Adipocyte (in vitro differentiated cells): ENCODE measurements around the gene DCAF15.
"Not testable (repeated sequence)": the region's sequence is repeated elsewhere in the genome, so short reads cannot be mapped to it uniquely, and the experiment has no call there.

Source experiments
- DNase-seq: peaks from one replicate; pipeline ENCODE4 v3.0.0-alpha.2; 2015; ENCODE audit warnings: low read depth
- H3K27me3 ChIP-seq: replicated peaks from 2 replicates; pipeline ENCODE4 v1.7.0; 2013; ENCODE audit warnings: mild to moderate bottlenecking, low read length, moderate library complexity; ENCODE audit not compliant: control insufficient read depth, insufficient read depth
- H3K36me3 ChIP-seq: 2 replicates; pipeline ENCODE4 v1.7.0; 2013; ENCODE audit warnings: low read length, mild to moderate bottlenecking, moderate library complexity; ENCODE audit not compliant: control insufficient read depth, insufficient read depth, severe bottlenecking
- H3K4me1 ChIP-seq: 2 replicates; pipeline ENCODE4 v1.7.0; 2013; ENCODE audit warnings: mild to moderate bottlenecking, low read length, moderate library complexity; ENCODE audit not compliant: control insufficient read depth, insufficient read depth
- H3K4me3 ChIP-seq: 2 replicates; pipeline ENCODE4 v1.7.0; 2013; ENCODE audit warnings: mild to moderate bottlenecking, low read length, moderate library complexity
- H3K9ac ChIP-seq: 2 replicates; pipeline ENCODE4 v1.7.0; 2013; ENCODE audit warnings: mild to moderate bottlenecking, low read length, moderate library complexity
- H3K9me3 ChIP-seq: 2 replicates; pipeline ENCODE4 v1.7.0; 2013; ENCODE audit warnings: mild to moderate bottlenecking, low read length, moderate library complexity; ENCODE audit not compliant: control insufficient read depth

The DCAF15 gene

DNA sequence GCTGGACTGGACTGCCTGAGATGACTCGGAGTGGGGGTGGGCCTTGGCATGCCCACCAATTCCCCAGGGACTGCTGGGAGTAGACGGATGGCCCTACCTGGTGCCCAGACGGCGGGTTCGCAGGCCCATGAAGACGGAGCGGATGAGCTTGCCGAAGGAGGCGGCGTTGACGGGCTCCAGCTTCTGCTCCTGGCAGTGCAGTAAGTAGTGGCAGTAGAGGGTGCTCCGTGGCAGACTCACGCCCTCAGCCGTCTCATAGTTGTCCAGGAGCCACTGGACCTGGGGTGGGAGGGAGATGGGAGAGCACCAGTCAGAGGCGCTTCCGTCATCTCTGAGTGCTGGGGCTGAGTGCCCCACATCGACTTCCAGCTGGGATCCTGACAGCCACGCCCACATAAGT, 17.6 kb downstream of the DCAF15 start:
- Histone ChIP-seq H3K9me3 (no peaks in the 10 kb centered on the region), H3K9ac (no peak overlapping the region), H3K36me3 (peaks cover 22% of the 10 kb centered on the region), H3K4me1 (no peaks in the 10 kb centered on the region), H3K4me3 (no peak overlapping the region), H3K27me3 (no peaks in the 10 kb centered on the region)
- DNase-seq = no peak

DNA sequence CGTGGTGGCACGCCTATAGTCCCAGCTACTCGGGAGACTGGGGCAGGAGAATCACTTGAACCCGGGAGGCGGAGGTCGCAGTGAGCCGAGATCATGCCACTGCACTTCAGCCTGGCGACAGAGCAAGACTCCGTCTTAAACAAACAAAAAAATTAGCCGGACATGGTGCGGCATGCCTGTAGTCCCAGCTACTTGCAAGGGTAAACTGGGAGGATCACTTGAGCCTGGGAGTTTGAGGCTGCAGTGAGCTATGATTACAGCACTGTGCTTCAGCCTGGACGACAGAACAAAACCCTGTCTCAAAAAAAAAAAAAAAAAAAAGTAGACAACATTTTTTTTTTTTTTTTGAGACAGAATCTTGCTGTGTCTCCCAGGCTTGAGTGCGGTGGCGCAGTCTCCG, 19.6 kb downstream of the DCAF15 start:
- H3K9me3 ChIP-seq, H3K27me3 ChIP-seq, H3K4me1 ChIP-seq, DNase-seq, H3K9ac ChIP-seq, H3K4me3 ChIP-seq: not testable (repeated sequence)
- peaks cover 17% of the 10 kb centered on the region for H3K36me3 ChIP-seq

DNA sequence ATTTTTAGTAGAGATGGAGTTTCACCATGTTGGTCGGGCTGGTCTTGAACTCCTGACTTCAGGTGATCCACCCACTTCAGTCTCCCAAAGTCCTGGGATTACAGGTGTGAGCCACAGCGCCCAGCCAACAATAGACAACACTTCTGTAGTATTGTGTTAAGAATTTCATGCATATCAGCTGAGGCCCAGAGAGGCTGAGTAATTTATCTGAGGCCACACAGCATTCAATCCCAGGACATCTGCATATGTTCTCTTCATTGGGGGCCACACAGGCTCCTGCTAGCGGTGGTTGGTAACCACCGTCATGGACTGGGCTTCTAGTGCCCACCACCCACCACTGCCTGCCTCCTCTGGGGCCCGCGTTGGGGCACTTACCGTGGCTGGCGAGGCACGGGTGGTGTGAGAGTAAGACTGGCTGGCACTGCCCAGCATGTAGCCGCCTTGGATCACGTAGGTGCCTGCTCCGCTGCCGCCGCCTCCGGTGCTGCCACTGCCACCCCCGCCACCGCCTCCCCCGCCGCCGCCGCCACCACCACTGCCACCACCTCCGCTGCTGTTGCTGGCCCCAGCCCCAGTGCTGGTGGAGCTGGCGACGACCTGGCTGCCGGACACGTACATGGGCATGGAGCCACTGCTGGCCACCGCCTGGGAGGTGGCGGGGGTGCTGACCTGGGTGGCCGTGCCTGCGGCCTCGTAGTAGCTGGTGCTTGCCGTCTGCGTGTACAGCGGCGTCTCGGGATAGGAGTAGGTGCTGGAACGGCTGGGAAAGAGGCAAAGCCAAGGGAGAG, 20.3 kb downstream of the DCAF15 start:
- Histone ChIP-seq H3K4me1 (no peaks in the 10 kb centered on the region), H3K9me3 (no peaks in the 10 kb centered on the region), H3K27me3 (no peaks in the 10 kb centered on the region), H3K36me3 (peaks cover 12% of the 10 kb centered on the region), H3K4me3 (no peak overlapping the region), H3K9ac (no peak overlapping the region)
- DNase-seq = no peak

DNA sequence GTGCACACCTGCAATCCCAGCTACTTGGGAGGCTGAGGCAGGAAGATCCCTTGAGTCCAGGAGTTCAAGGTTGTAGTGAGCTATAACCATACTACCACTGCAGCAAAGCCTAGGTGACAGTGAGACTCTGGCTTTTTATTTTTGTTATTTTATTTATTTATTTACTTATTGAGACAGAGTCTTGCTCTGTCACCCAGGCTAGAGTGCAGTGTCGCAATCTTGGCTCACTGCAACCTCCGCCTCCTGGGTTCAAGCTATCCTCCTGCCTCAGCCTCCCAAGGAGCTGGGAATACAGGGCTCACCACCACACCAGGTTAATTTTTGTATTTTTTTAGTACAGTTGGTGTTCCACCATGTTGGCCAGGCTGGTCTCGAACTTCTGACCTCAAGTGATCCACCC, 21.2 kb downstream of the DCAF15 start:
- H3K9ac ChIP-seq, H3K9me3 ChIP-seq, DNase-seq, H3K4me1 ChIP-seq, H3K27me3 ChIP-seq, H3K4me3 ChIP-seq: not testable (repeated sequence)
- H3K36me3 ChIP-seq = peaks cover 12% of the 10 kb centered on the region

DNA sequence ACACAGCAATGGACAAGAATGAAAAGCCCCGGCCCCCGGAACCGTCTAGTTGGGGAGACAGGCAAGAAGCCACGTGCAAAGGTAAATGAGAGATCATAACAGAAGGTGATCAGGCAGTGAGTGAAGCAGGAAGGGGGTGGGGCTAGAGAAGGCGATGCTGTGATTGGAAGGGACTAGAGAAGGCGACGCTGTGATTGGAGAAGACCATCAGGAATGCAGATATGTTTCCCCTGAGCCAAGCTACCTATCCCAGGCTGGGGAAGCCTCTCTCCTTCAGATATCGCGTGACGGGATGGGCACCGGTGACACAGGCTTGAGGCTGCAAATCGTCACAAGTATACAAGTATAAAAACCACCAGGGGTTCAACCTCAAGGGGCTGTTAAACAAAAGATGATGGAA, 21.8 kb downstream of the DCAF15 start:
- Histone ChIP-seq H3K4me1 (no peaks in the 10 kb centered on the region), H3K36me3 (peaks cover 10% of the 10 kb centered on the region), H3K9me3 (no peaks in the 10 kb centered on the region), H3K9ac (no peak overlapping the region), H3K4me3 (no peak overlapping the region), H3K27me3 (no peaks in the 10 kb centered on the region)
- no peak for DNase-seq

DNA sequence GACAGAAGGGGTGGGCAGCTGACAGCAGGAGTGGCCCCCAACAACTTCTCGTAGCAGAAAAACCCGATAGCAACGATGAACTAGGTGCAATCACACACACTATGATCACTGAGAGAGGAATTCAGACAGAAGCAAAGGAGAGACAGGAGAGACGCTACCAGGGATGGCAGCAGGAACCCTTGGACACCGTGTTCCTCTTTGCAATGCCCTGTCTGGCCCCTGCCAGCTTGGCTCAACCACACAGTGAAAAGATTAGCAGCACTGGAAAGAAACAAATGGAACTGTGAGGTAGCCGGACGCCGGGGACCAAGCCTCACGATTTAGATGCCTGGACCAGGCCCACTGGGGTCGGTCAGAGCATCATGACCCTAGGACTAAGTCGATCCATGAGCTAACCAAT, 23.6 kb downstream of the DCAF15 start:
- H3K4me1 ChIP-seq = no peaks in the 10 kb centered on the region
- no peak for DNase-seq
- no peaks in the 10 kb centered on the region for H3K27me3 ChIP-seq
- peaks cover 4% of the 10 kb centered on the region for H3K36me3 ChIP-seq
- H3K9me3 ChIP-seq = no peaks in the 10 kb centered on the region
- no peak overlapping the region for H3K9ac ChIP-seq
- H3K4me3 ChIP-seq = no peak overlapping the region

DNA sequence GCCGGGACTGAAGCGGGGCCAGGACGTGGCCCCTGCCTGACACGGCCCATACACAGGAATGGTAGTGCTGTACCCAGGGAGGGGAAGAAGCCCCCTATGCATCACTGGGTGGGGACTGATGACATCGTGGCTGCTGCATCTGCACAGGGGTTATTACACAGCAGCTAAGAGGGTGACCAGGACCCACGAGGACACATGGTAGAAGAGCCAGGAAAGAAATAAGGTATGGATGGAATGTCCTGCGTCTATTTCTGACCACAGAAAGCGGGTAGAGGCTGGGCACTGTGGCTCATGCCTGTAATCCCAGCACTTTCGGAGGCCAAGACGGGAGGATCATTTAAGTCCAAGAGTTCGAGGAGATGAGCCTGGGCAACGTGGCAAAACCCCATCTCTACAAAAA, 24.1 kb downstream of the DCAF15 start:
- H3K4me1 ChIP-seq = no peaks in the 10 kb centered on the region
- H3K9ac ChIP-seq = no peak overlapping the region
- no peak overlapping the region for H3K4me3 ChIP-seq

DNA sequence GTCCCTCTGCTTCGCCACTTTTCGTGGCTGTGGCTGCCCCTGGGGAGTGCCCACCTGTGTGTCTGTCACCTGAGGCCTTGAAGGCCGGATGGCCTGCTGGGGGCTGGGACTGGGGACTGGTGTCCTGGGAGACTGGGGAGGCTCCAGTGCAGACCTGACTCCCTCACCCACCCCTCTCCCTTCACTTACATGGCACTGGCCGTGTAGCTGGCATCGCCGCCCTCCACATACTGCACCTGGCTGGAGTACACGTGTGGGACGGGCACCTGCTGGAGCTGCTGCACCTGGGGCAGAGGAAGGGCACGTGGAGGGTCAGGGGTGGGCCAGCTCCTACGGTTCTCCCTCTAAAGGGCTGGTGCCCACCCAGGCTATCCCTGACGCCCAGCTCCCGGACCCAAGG, 25.5 kb downstream of the DCAF15 start:
- Histone ChIP-seq H3K36me3 (no peaks in the 10 kb centered on the region), H3K9me3 (no peaks in the 10 kb centered on the region), H3K27me3 (no peaks in the 10 kb centered on the region), H3K9ac (no peak overlapping the region), H3K4me3 (no peak overlapping the region), H3K4me1 (no peaks in the 10 kb centered on the region)
- DNase-seq = no peak

More for the DNA sequence above, 24.1 kb downstream of the DCAF15 start:
- Histone ChIP-seq H3K27me3 (no peaks in the 10 kb centered on the region), H3K36me3 (peaks cover 4% of the 10 kb centered on the region), H3K9me3 (no peaks in the 10 kb centered on the region)
- DNase-seq = no peak

DNA sequence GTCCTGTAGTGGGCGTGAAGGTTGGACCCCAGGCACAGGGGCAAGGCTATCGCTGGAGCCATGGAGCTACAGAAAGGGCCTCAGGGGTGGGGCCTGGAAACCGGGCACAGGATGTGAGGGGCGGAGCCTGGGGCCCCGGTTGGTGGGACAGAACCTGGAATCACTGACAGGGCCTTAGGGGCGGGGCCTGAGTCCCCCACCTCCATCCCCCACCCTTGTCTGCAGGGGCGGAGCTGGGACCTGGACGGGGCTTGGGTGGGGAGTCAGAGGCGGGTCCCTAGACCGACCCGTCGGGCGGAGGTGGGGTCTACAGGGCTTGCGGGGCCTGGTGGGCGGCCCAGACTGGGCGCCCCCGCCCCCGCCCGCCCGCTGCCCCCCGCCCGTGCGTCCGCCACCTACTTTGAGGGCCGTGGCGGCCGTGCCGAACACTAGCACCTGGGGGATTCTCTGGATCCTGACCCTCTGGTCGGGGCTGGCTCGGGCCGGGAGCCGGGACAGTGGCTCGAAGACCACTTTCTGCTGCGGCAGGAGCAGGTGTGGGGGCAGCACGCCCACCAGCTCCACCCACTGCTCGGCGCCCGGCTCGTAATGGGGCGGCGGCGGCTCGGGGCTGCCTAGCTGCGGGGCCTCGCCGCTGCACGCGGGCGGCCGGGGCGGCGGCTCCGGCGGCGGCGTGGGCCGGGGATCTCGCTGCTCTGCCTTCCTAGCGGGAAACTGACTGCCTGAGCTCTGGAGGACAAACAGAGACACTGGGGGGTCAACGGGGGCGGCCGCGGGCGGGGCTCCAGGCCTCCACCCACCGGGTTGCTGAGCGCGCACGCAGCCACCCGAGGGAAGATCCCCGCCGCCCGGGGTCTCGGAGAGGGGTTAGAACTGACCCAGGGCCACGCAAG, 26.3 kb downstream of the DCAF15 start:
- Histone ChIP-seq H3K9ac (no peak overlapping the region), H3K9me3 (no peaks in the 10 kb centered on the region), H3K4me3 (no peak overlapping the region), H3K36me3 (no peaks in the 10 kb centered on the region), H3K27me3 (no peaks in the 10 kb centered on the region), H3K4me1 (no peaks in the 10 kb centered on the region)
- no peak for DNase-seq

DNA sequence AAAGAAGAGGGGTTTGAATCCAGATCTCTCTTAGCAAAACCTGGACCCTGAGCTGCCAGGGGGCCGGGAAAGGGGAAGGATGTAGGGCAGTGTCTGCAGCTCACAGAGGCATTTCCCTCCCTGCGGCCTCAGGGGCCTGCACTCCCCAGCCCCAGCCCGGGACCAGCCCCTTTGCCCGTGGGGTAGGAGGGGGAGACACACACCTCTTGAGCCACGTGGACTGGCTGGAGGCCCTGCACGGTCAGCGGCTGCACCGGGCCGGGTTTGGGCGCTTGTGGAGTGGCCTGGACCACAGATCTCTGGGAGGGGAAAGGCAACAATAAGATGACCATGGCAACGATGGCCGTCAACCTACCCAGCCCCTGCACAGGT, 26.9 kb downstream of the DCAF15 start:
- no peak overlapping the region for H3K9ac ChIP-seq
- no peaks in the 10 kb centered on the region for H3K36me3 ChIP-seq
- H3K4me3 ChIP-seq = no peak overlapping the region
- H3K9me3 ChIP-seq = no peaks in the 10 kb centered on the region
- no peak for DNase-seq
- no peaks in the 10 kb centered on the region for H3K27me3 ChIP-seq
- H3K4me1 ChIP-seq = no peaks in the 10 kb centered on the region

DNA sequence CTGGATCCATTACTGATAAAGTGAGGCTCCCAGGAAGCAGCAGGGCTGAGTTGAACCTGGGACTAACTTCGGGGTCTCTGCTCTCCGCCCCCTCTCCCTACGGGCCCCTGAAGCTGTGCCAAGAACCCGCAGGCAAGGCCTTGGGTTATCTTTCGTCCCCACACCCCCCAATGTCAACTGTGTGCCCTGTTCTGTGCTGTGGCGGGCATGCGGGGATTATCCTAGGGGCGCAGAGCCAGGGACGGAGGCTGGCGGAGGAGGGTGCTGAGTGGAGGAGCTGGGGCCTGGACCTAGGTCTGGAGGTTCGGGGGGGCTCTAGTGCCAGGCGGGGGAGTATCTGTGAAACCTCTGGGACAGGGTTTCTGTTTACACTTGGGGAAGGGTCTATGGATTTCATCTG, 27.4 kb downstream of the DCAF15 start:
- Histone ChIP-seq H3K9me3 (no peaks in the 10 kb centered on the region), H3K9ac (no peak overlapping the region), H3K4me1 (no peaks in the 10 kb centered on the region), H3K36me3 (no peaks in the 10 kb centered on the region), H3K27me3 (no peaks in the 10 kb centered on the region), H3K4me3 (no peak overlapping the region)
- DNase-seq = no peak
